Uterus (tissue), 2 donors: ENCODE measurements around the gene CLTC.

Source experiments
- POLR2A ChIP-seq, 2 donors: fragments of 450-650 bp; IDR thresholded peaks; one replicate each; pipeline ENCODE4 v1.6.1; 2016; ENCODE audit warnings: antibody characterized with exemption in 2 of 2, mild to moderate bottlenecking in 1 of 2, moderate library complexity in 1 of 2
- TF ChIP-seq, protein P1 (sequence below), 4 experiments: fragments of 200-600 bp in 2 of 4; fragments of 450-650 bp in 2 of 4; sonication (generic) in 2 of 4; IDR thresholded peaks; one replicate each; pipeline ENCODE4 v1.5.1; 2016 to 2019; ENCODE audit warnings: antibody characterized with exemption in 4 of 4, mild to moderate bottlenecking in 2 of 4, moderate library complexity in 1 of 4

DNA sequence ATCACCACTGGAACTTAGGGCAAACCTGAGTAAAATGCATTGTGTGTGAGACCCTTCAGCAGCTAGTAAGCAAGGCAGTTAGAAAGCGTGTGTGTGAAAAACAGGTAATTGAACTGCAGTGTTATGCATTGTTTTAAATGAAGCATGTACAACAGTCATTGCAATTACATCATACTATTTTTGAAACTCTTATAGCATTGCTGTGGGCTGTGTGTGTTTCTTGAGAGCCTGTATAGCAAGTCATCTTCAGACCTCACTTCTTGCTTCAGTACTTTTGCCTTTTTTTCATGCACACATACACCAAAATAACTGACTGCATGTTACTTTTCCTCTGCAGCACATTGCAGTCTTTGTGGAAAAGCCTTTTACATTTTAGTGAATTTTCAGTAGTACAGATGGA lies 68.3 kb downstream of the CLTC start:
- TF ChIP-seq, protein P1, sequence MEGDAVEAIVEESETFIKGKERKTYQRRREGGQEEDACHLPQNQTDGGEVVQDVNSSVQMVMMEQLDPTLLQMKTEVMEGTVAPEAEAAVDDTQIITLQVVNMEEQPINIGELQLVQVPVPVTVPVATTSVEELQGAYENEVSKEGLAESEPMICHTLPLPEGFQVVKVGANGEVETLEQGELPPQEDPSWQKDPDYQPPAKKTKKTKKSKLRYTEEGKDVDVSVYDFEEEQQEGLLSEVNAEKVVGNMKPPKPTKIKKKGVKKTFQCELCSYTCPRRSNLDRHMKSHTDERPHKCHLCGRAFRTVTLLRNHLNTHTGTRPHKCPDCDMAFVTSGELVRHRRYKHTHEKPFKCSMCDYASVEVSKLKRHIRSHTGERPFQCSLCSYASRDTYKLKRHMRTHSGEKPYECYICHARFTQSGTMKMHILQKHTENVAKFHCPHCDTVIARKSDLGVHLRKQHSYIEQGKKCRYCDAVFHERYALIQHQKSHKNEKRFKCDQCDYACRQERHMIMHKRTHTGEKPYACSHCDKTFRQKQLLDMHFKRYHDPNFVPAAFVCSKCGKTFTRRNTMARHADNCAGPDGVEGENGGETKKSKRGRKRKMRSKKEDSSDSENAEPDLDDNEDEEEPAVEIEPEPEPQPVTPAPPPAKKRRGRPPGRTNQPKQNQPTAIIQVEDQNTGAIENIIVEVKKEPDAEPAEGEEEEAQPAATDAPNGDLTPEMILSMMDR (IDR thresholded peaks at IDR 0.05): no peak
- no peak for TF ChIP-seq POLR2A (IDR thresholded peaks at IDR 0.05)
